Osteoblast (primary cell): Measurements from ENCODE around the gene GAB3. TPM values are rescaled to one million over a fixed set of nuclear protein-coding genes. Genes with fewer than 3 reads are reported as not detected.
"Not testable (repeated sequence)": the region's sequence is repeated elsewhere in the genome, so short reads cannot be mapped to it uniquely, and the experiment has no call there.

Experiments used
- DNase-seq: peaks from one replicate; pipeline ENCODE4 v3.0.0; 2011; ENCODE audit warnings: low spot score, mixed read lengths; ENCODE audit not compliant: insufficient read length; ENCODE audit errors: missing footprints
- H2AFZ ChIP-seq: 2 replicates; pipeline ENCODE4 v1.6.0; 2011; ENCODE audit warnings: mild to moderate bottlenecking, low read length
- H3K27ac ChIP-seq: 2 replicates; pipeline ENCODE4 v1.5.1; 2011; ENCODE audit warnings: mild to moderate bottlenecking, low read depth, low read length, moderate library complexity
- H3K27me3 ChIP-seq: 2 replicates; pipeline ENCODE4 v1.6.0; 2012; ENCODE audit warnings: mild to moderate bottlenecking, control low read depth, inconsistent platforms, low read length, moderate library complexity; ENCODE audit not compliant: insufficient read depth
- H3K36me3 ChIP-seq: 2 replicates; pipeline ENCODE4 v1.5.1; 2011; ENCODE audit warnings: mild to moderate bottlenecking, low read length, control low read depth, moderate library complexity; ENCODE audit not compliant: insufficient read depth
- H3K4me1 ChIP-seq: 2 replicates; pipeline ENCODE4 v1.5.1; 2011; ENCODE audit warnings: mild to moderate bottlenecking, low read length, control low read depth, moderate library complexity; ENCODE audit not compliant: insufficient read depth
- H3K4me2 ChIP-seq: 2 replicates; pipeline ENCODE4 v1.6.0; 2011; ENCODE audit warnings: mild to moderate bottlenecking, low read length; ENCODE audit not compliant: insufficient read depth
- H3K4me3 ChIP-seq: fragments of 200-600 bp; sonication (generic); 3 replicates; pipeline ENCODE4 v1.5.1; 2012; ENCODE audit warnings: mild to moderate bottlenecking, low read length, inconsistent platforms; ENCODE audit not compliant: insufficient read depth
- H3K79me2 ChIP-seq: 2 replicates; pipeline ENCODE4 v1.6.0; 2012; ENCODE audit warnings: mild to moderate bottlenecking, low read length, control low read depth, inconsistent platforms; ENCODE audit not compliant: insufficient read depth
- H3K9me3 ChIP-seq: 2 replicates; pipeline ENCODE4 v1.5.1; 2011; ENCODE audit warnings: low read depth, low read length, control low read depth
- H4K20me1 ChIP-seq: 2 replicates; pipeline ENCODE4 v1.6.0; 2012; ENCODE audit warnings: mild to moderate bottlenecking, low read length, control low read depth; ENCODE audit not compliant: insufficient read depth
- CTCF ChIP-seq: IDR thresholded peaks from 2 replicates; pipeline ENCODE4 v1.5.1; 2011; ENCODE audit warnings: mild to moderate bottlenecking, low read depth, low read length, moderate library complexity; ENCODE audit errors: extremely low read depth
- total RNA-seq: library from RNA; depleted of rRNA; stranded (reverse); fragments of >200 nt; gene quantifications from 2 replicates; pipeline ENCODE4 v1.2.3, GENCODE V29; 2012

The GAB3 gene
- total RNA-seq, 1 donor = 6.9 TPM

- H3K9me3 ChIP-seq = no peaks in the 10 kb centered on the region
- no peaks in the 10 kb centered on the region for H3K36me3 ChIP-seq
- DNase-seq = no peak
- no peaks in the 10 kb centered on the region for H3K79me2 ChIP-seq
- TF ChIP-seq CTCF = no peak
- H3K27me3 ChIP-seq = no peaks in the 10 kb centered on the region
- H2AFZ ChIP-seq = no peak overlapping the region
- peaks cover 9% of the 10 kb centered on the region for H3K4me1 ChIP-seq
- no peak overlapping the region for H3K27ac ChIP-seq
- no peak overlapping the region for H3K4me3 ChIP-seq
- H4K20me1 ChIP-seq = no peaks in the 10 kb centered on the region
- H3K4me2 ChIP-seq = no peak overlapping the region
Observed at GRCh38 chrX:154693394-154693793, 57.5 kb downstream of the GAB3 start.

GRCh38 chrX:154690438-154690837, 60.4 kb downstream of the GAB3 start:
- not testable (repeated sequence) for H3K4me2 ChIP-seq, H3K79me2 ChIP-seq, H3K4me1 ChIP-seq, H3K27ac ChIP-seq, H3K36me3 ChIP-seq, H3K4me3 ChIP-seq, DNase-seq, H2AFZ ChIP-seq, H4K20me1 ChIP-seq, H3K27me3 ChIP-seq, H3K9me3 ChIP-seq

- not testable (repeated sequence) for H3K4me1 ChIP-seq, H3K27me3 ChIP-seq, H3K9me3 ChIP-seq, H3K79me2 ChIP-seq, H4K20me1 ChIP-seq, DNase-seq, H3K4me2 ChIP-seq, H3K36me3 ChIP-seq, H3K27ac ChIP-seq, H3K4me3 ChIP-seq, H2AFZ ChIP-seq
Observed at GRCh38 chrX:154672084-154672483, 78.8 kb downstream of the GAB3 start.

GRCh38 chrX:154670848-154671247, 80.0 kb downstream of the GAB3 start:
- DNase-seq = not testable (repeated sequence)

GRCh38 chrX:154661899-154662298, 89.0 kb downstream of the GAB3 start:
- Histone ChIP-seq H3K9me3 (no peaks in the 10 kb centered on the region), H3K27ac (no peak overlapping the region), H3K27me3 (no peaks in the 10 kb centered on the region), H3K4me2 (no peak overlapping the region), H4K20me1 (no peaks in the 10 kb centered on the region), H3K4me1 (no peaks in the 10 kb centered on the region), H2AFZ (no peak overlapping the region), H3K36me3 (no peaks in the 10 kb centered on the region), H3K4me3 (no peak overlapping the region), H3K79me2 (no peaks in the 10 kb centered on the region)
- TF ChIP-seq CTCF = no peak
- no peak for DNase-seq

More at GRCh38 chrX:154670848-154671247, 80.0 kb downstream of the GAB3 start:
- not testable (repeated sequence) for H3K4me3 ChIP-seq, H3K79me2 ChIP-seq, H3K4me2 ChIP-seq, H3K4me1 ChIP-seq, H3K9me3 ChIP-seq, H3K27ac ChIP-seq, H3K36me3 ChIP-seq, H2AFZ ChIP-seq, H3K27me3 ChIP-seq, H4K20me1 ChIP-seq
